ENCODE data around the gene HPSE2. TPM values are rescaled to one million over a fixed set of nuclear protein-coding genes. Genes with fewer than 3 reads are reported as not detected.

Gene HPSE2
- total RNA-seq, 1 donor from 2014 or later = not detected

DNA sequence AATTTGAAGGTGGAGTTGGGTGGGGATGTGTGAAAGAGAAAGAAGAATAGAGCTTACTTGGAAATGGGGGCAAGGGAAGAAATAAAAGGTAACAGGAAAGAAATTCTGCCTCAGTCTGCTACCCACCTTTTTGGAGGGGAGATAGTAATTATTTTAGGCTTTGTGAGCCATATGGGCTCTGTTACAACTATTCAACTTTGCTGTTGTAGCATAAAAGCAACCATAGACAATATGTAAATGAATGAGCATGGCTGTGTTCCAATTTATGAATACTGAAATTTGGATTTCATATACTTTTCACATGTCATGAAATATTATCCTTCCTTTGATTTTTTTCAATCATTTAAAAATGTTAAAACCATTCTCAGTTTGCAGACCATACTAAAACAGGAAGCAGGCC lies 176.9 kb downstream of the HPSE2 start:
- TF ChIP-seq, protein P1, sequence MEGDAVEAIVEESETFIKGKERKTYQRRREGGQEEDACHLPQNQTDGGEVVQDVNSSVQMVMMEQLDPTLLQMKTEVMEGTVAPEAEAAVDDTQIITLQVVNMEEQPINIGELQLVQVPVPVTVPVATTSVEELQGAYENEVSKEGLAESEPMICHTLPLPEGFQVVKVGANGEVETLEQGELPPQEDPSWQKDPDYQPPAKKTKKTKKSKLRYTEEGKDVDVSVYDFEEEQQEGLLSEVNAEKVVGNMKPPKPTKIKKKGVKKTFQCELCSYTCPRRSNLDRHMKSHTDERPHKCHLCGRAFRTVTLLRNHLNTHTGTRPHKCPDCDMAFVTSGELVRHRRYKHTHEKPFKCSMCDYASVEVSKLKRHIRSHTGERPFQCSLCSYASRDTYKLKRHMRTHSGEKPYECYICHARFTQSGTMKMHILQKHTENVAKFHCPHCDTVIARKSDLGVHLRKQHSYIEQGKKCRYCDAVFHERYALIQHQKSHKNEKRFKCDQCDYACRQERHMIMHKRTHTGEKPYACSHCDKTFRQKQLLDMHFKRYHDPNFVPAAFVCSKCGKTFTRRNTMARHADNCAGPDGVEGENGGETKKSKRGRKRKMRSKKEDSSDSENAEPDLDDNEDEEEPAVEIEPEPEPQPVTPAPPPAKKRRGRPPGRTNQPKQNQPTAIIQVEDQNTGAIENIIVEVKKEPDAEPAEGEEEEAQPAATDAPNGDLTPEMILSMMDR (IDR thresholded peaks at IDR 0.05; ENCODE audit: unreplicated experiment) = no peak
- H3K4me3 Mint-ChIP-seq (ENCODE audit: unreplicated experiment) = no peak overlapping the region
- no peak overlapping the region for H3K27ac Mint-ChIP-seq (ENCODE audit: unreplicated experiment)

DNA sequence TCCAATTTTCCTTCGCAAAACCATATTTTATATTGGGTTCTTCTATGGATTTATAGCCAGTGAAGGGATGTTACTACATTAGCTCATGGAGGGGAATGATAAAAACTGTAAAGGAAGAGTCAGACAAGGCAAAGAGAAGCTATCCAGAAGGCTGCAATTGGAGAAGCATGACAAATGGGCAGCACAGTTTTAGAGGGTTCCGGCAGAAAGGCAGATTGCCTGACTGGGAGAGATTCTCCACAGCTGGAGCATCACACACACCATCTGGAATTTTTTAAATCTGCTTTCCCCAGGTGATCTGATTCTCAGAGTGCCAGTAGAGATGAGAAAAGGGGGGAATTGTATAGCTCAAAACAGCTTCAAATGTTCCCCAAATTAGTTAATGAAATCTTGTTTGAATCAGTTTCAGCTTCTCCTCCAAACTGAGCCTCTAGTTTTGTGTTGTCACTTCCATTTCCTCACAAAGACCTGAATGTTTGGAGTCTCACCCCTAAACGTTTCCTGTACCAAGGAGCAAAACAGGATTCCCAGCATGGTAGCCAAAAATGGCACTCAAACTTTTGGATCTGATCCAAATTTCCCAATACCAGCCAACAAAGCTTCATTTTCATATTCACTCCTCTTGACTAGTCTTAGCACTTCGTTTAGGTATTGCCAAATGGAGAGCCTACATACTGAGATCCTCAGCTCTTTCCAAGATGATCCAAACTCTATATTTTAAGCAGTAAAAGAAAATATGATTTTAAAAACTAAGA lies 177.5 kb downstream of the HPSE2 start:
- Mint-ChIP-seq H3K36me3 (ENCODE audit: low read depth, unreplicated experiment) (no peaks in the 10 kb centered on the region), H3K27ac (ENCODE audit: unreplicated experiment) (no peak overlapping the region), H3K9me3 (ENCODE audit: unreplicated experiment) (no peaks in the 10 kb centered on the region), H3K4me1 (ENCODE audit: unreplicated experiment) (no peaks in the 10 kb centered on the region), H3K27me3 (ENCODE audit: unreplicated experiment) (no peaks in the 10 kb centered on the region), H3K4me3 (ENCODE audit: unreplicated experiment) (no peak overlapping the region)
- TF ChIP-seq, protein P1 (IDR thresholded peaks at IDR 0.05; ENCODE audit: unreplicated experiment) = no peak
- DNase-seq (ENCODE audit: low spot score) = no peak

More for the DNA sequence above, 176.9 kb downstream of the HPSE2 start:
- H3K9me3 Mint-ChIP-seq (ENCODE audit: unreplicated experiment) = no peaks in the 10 kb centered on the region
- DNase-seq (ENCODE audit: low spot score) = no peak
- H3K27me3 Mint-ChIP-seq (ENCODE audit: unreplicated experiment) = no peaks in the 10 kb centered on the region
- H3K4me1 Mint-ChIP-seq (ENCODE audit: unreplicated experiment) = no peaks in the 10 kb centered on the region
- H3K36me3 Mint-ChIP-seq (ENCODE audit: low read depth, unreplicated experiment) = no peaks in the 10 kb centered on the region

DNA sequence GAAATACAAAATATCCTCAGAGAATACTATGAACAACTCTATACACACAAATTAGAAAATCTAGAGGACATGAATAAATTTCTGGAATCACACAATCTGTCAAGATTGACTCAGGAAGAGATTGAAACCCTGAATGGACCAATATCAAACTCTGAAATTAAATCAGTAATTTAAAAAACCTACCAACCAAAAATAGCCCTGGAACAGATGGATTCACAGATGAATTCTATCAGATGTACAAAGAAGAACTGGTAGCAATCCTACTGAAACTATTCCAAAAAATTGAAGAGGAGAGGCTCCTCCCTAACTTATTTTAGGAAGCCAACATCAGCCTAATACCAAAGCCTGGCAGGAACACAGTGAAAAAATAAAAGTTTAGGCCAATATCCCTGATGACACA lies 190.0 kb downstream of the HPSE2 start:
- H3K36me3 Mint-ChIP-seq (ENCODE audit: low read depth, unreplicated experiment) = no peaks in the 10 kb centered on the region
- DNase-seq (ENCODE audit: low spot score) = no peak
- TF ChIP-seq, protein P1 (IDR thresholded peaks at IDR 0.05; ENCODE audit: unreplicated experiment) = no peak
- H3K4me1 Mint-ChIP-seq (ENCODE audit: unreplicated experiment) = no peaks in the 10 kb centered on the region
- no peaks in the 10 kb centered on the region for H3K9me3 Mint-ChIP-seq (ENCODE audit: unreplicated experiment)
- H3K27me3 Mint-ChIP-seq (ENCODE audit: unreplicated experiment) = no peaks in the 10 kb centered on the region
- H3K27ac Mint-ChIP-seq (ENCODE audit: unreplicated experiment) = no peak overlapping the region
- no peak overlapping the region for H3K4me3 Mint-ChIP-seq (ENCODE audit: unreplicated experiment)

DNA sequence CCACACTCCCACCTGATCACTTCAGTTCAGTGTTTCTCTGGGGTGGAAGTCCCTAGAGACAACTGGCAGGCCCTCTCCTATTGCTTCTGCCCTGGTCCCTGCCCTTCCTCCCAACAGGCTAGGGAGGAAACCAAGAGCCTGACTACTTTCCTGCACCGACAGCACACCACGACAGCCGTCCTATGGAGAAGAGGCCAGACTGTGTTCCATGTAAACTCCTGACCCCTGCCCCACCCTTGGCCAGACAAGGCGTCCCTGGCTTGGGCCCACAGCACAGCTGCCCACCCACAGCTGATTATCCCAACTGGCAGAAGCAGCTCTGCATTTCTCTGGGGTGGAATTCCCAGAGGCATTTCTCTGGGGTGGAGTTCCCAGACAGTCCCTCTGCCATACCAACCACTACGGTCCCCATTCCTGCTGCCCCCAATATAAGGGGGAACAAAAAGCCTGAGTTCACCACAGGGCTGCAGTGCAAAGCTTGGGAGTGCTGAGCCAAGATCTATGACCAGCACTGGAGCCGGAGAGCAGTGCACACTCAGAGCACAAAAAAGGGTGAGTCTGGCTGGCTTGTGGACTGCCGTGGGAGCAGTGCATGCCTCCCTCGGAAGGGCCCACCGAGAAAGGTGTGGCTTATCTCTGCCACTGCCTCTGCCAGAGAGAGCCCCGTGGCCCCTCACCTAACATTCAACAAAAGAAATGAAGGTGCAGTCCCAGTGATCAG lies 193.4 kb downstream of the HPSE2 start:
- no peak overlapping the region for H3K4me3 Mint-ChIP-seq (ENCODE audit: unreplicated experiment)
- no peaks in the 10 kb centered on the region for H3K9me3 Mint-ChIP-seq (ENCODE audit: unreplicated experiment)
- H3K27ac Mint-ChIP-seq (ENCODE audit: unreplicated experiment) = no peak overlapping the region
- no peak for DNase-seq (ENCODE audit: low spot score)
- H3K27me3 Mint-ChIP-seq (ENCODE audit: unreplicated experiment) = no peaks in the 10 kb centered on the region
- no peaks in the 10 kb centered on the region for H3K4me1 Mint-ChIP-seq (ENCODE audit: unreplicated experiment)
- H3K36me3 Mint-ChIP-seq (ENCODE audit: low read depth, unreplicated experiment) = no peaks in the 10 kb centered on the region
- TF ChIP-seq, protein P1 (IDR thresholded peaks at IDR 0.05; ENCODE audit: unreplicated experiment) = no peak

DNA sequence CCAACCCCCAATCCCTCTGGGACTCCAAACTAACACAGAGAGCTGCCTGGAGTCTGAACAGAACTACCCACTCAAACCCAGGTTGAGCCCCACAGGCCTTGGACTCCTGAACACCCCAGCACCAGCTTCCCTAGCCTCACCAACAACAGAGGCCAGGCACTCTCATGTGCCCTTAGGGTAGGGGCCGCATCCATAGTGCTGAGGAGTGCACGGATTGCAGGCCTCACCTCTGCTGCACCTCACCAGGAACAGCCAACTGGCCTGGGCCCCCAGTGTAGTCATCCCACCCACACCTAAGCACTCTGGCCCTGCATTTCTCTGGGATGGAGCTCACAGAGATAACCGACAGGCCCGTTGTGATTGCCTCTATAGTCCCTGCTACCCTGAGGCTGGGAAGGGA lies 194.2 kb downstream of the HPSE2 start:
- no peak for DNase-seq (ENCODE audit: low spot score)
- Mint-ChIP-seq H3K27ac (ENCODE audit: unreplicated experiment) (no peak overlapping the region), H3K4me1 (ENCODE audit: unreplicated experiment) (no peaks in the 10 kb centered on the region), H3K9me3 (ENCODE audit: unreplicated experiment) (no peaks in the 10 kb centered on the region), H3K4me3 (ENCODE audit: unreplicated experiment) (no peak overlapping the region), H3K27me3 (ENCODE audit: unreplicated experiment) (no peaks in the 10 kb centered on the region), H3K36me3 (ENCODE audit: low read depth, unreplicated experiment) (no peaks in the 10 kb centered on the region)
- TF ChIP-seq, protein P1 (IDR thresholded peaks at IDR 0.05; ENCODE audit: unreplicated experiment) = no peak

All from endothelial cell (in vitro differentiated cells).